HEK293 (cell line): ENCODE measurements around the gene RRP8.

Source experiments
- KLF10 ChIP-seq: fragments of 450-650 bp; IDR thresholded peaks from 2 replicates; pipeline ENCODE4 v1.5.1; 2018; ENCODE audit warnings: missing biosample characterization, mild to moderate bottlenecking, missing genetic modification characterization
- SALL2 ChIP-seq: fragments of 450-650 bp; formaldehyde crosslinking; IDR thresholded peaks from 2 replicates; pipeline ENCODE4 v1.5.0; 2017; ENCODE audit warnings: missing biosample characterization, mild to moderate bottlenecking, missing genetic modification characterization, borderline replicate concordance
- ZNF112 ChIP-seq: fragments of 450-650 bp; formaldehyde crosslinking; IDR thresholded peaks from 2 replicates; pipeline ENCODE4 v1.5.0; 2017; ENCODE audit warnings: missing biosample characterization, missing genetic modification characterization
- ZNF140 ChIP-seq: fragments of 450-650 bp; formaldehyde crosslinking; IDR thresholded peaks from 2 replicates; pipeline ENCODE4 v1.5.1; 2016; ENCODE audit warnings: missing biosample characterization, missing genetic modification characterization
- ZNF274 ChIP-seq, 2 experiments: fragments of 200-500 bp in 1 of 2; fragments of 450-650 bp in 1 of 2; sonication (Bioruptor generic) in 1 of 2; formaldehyde crosslinking in 1 of 2; IDR thresholded peaks; 2 replicates each; pipeline versions ENCODE4 v1.5.1 to v1.6.1; 2014 to 2016; ENCODE audit warnings: borderline replicate concordance in 1 of 2, inconsistent platforms in 1 of 2, low read length in 1 of 2, missing biosample characterization in 1 of 2, missing genetic modification characterization in 1 of 2
- ZNF654 ChIP-seq: fragments of 450-650 bp; formaldehyde crosslinking; IDR thresholded peaks from 2 replicates; pipeline ENCODE4 v1.5.1; 2016; ENCODE audit warnings: low read depth, missing biosample characterization, missing genetic modification characterization
- TF ChIP-seq, protein P1 (sequence below): fragments of 450-650 bp; formaldehyde crosslinking; IDR thresholded peaks from 2 replicates; pipeline ENCODE4 v1.5.1; 2016; ENCODE audit warnings: missing biosample characterization, missing genetic modification characterization, low read depth
- TF ChIP-seq, protein P2 (sequence below): fragments of 450-650 bp; formaldehyde crosslinking; IDR thresholded peaks from 2 replicates; pipeline ENCODE4 v1.5.1; 2016; ENCODE audit warnings: missing biosample characterization, missing genetic modification characterization
- TF ChIP-seq, protein P3 (sequence below): sonication (generic); formaldehyde crosslinking; IDR thresholded peaks from 2 replicates; pipeline ENCODE4 v1.8.1; 2022; ENCODE audit warnings: mild to moderate bottlenecking, moderate library complexity, missing genetic modification reagents
- TF ChIP-seq, protein P4 (sequence below): fragments of 450-650 bp; formaldehyde crosslinking; IDR thresholded peaks from 2 replicates; pipeline ENCODE4; 2016; ENCODE audit warnings: missing biosample characterization, missing genetic modification characterization
- TF ChIP-seq, protein P5 (sequence below): fragments of 450-650 bp; formaldehyde crosslinking; IDR thresholded peaks from 2 replicates; pipeline ENCODE4 v1.5.1; 2017; ENCODE audit warnings: missing biosample characterization, missing genetic modification characterization
- TF ChIP-seq, protein P6 (sequence below): fragments of 450-650 bp; formaldehyde crosslinking; IDR thresholded peaks from 2 replicates; pipeline ENCODE4 v1.5.1; 2016; ENCODE audit warnings: missing biosample characterization, missing genetic modification characterization

DNA sequence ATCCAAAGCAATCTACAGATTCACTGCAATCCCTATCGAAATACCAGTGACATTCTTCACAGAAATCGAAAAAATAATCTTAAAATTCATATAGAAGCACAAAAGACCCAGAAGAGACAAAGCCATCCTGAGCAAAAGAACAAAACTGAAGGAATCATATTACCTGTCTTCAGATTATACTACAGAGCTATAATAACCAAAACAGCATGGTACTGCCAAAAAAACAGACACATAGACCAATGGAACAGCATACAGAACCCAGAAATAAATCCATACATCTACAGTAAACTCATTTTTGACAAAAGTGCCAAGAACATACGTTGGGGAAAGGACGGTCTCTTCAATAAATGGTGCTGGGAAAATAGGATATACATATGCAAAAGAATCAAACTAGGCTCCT lies 18.9 kb downstream of the RRP8 start:
- TF ChIP-seq ZNF274 (IDR thresholded peaks at IDR 0.05; ENCODE audit: low read length) = no peak
- no peak for TF ChIP-seq ZNF274 (tag by site-specific recombination; IDR thresholded peaks at IDR 0.05; ENCODE audit: borderline replicate concordance)
- TF ChIP-seq ZNF654 (tag by site-specific recombination) = no peak
- TF ChIP-seq, protein P1, sequence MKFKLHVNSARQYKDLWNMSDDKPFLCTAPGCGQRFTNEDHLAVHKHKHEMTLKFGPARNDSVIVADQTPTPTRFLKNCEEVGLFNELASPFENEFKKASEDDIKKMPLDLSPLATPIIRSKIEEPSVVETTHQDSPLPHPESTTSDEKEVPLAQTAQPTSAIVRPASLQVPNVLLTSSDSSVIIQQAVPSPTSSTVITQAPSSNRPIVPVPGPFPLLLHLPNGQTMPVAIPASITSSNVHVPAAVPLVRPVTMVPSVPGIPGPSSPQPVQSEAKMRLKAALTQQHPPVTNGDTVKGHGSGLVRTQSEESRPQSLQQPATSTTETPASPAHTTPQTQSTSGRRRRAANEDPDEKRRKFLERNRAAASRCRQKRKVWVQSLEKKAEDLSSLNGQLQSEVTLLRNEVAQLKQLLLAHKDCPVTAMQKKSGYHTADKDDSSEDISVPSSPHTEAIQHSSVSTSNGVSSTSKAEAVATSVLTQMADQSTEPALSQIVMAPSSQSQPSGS = no peak
- TF ChIP-seq, protein P2, sequence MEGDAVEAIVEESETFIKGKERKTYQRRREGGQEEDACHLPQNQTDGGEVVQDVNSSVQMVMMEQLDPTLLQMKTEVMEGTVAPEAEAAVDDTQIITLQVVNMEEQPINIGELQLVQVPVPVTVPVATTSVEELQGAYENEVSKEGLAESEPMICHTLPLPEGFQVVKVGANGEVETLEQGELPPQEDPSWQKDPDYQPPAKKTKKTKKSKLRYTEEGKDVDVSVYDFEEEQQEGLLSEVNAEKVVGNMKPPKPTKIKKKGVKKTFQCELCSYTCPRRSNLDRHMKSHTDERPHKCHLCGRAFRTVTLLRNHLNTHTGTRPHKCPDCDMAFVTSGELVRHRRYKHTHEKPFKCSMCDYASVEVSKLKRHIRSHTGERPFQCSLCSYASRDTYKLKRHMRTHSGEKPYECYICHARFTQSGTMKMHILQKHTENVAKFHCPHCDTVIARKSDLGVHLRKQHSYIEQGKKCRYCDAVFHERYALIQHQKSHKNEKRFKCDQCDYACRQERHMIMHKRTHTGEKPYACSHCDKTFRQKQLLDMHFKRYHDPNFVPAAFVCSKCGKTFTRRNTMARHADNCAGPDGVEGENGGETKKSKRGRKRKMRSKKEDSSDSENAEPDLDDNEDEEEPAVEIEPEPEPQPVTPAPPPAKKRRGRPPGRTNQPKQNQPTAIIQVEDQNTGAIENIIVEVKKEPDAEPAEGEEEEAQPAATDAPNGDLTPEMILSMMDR = no peak
- TF ChIP-seq ZNF112 = no peak
- no peak for TF ChIP-seq ZNF140
- TF ChIP-seq, protein P3, sequence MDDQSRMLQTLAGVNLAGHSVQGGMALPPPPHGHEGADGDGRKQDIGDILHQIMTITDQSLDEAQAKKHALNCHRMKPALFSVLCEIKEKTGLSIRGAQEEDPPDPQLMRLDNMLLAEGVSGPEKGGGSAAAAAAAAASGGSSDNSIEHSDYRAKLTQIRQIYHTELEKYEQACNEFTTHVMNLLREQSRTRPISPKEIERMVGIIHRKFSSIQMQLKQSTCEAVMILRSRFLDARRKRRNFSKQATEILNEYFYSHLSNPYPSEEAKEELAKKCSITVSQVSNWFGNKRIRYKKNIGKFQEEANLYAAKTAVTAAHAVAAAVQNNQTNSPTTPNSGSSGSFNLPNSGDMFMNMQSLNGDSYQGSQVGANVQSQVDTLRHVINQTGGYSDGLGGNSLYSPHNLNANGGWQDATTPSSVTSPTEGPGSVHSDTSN (CRISPR knock-in tag) = no peak
- no peak for TF ChIP-seq KLF10 (tag by site-specific recombination)
- TF ChIP-seq, protein P4, sequence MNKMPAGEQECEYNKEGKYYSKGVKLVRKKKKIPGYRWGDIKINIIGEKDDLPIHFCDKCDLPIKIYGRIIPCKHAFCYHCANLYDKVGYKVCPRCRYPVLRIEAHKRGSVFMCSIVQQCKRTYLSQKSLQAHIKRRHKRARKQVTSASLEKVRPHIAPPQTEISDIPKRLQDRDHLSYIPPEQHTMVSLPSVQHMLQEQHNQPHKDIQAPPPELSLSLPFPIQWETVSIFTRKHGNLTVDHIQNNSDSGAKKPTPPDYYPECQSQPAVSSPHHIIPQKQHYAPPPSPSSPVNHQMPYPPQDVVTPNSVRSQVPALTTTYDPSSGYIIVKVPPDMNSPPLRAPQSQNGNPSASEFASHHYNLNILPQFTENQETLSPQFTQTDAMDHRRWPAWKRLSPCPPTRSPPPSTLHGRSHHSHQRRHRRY (tag by site-specific recombination) = no peak
- TF ChIP-seq, protein P5, sequence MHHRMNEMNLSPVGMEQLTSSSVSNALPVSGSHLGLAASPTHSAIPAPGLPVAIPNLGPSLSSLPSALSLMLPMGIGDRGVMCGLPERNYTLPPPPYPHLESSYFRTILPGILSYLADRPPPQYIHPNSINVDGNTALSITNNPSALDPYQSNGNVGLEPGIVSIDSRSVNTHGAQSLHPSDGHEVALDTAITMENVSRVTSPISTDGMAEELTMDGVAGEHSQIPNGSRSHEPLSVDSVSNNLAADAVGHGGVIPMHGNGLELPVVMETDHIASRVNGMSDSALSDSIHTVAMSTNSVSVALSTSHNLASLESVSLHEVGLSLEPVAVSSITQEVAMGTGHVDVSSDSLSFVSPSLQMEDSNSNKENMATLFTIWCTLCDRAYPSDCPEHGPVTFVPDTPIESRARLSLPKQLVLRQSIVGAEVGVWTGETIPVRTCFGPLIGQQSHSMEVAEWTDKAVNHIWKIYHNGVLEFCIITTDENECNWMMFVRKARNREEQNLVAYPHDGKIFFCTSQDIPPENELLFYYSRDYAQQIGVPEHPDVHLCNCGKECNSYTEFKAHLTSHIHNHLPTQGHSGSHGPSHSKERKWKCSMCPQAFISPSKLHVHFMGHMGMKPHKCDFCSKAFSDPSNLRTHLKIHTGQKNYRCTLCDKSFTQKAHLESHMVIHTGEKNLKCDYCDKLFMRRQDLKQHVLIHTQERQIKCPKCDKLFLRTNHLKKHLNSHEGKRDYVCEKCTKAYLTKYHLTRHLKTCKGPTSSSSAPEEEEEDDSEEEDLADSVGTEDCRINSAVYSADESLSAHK = no peak
- no peak for TF ChIP-seq SALL2
- TF ChIP-seq, protein P6, sequence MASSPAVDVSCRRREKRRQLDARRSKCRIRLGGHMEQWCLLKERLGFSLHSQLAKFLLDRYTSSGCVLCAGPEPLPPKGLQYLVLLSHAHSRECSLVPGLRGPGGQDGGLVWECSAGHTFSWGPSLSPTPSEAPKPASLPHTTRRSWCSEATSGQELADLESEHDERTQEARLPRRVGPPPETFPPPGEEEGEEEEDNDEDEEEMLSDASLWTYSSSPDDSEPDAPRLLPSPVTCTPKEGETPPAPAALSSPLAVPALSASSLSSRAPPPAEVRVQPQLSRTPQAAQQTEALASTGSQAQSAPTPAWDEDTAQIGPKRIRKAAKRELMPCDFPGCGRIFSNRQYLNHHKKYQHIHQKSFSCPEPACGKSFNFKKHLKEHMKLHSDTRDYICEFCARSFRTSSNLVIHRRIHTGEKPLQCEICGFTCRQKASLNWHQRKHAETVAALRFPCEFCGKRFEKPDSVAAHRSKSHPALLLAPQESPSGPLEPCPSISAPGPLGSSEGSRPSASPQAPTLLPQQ (tag by site-specific recombination) = no peak
